WERI-Rb-1 (cell line): ENCODE results near the gene GAN.

Source experiments
- DNase-seq: peaks from one replicate; pipeline ENCODE4 v3.0.0-alpha.2; 2020
- H3K27ac ChIP-seq: fragments of 250-450 bp; sonication (Bioruptor Pico); 2 replicates; pipeline ENCODE4 v1.5.1; 2020; ENCODE audit warnings: mild to moderate bottlenecking, moderate library complexity
- H3K27me3 ChIP-seq: fragments of 250-450 bp; sonication (Bioruptor Pico); 2 replicates; pipeline ENCODE4 v1.5.1; 2021; ENCODE audit warnings: mild to moderate bottlenecking, low read depth, moderate library complexity; ENCODE audit not compliant: insufficient read depth, severe bottlenecking
- H3K36me3 ChIP-seq: fragments of 250-450 bp; sonication (Bioruptor Pico); 2 replicates; pipeline ENCODE4 v1.5.1; 2020; ENCODE audit warnings: mild to moderate bottlenecking, moderate library complexity
- H3K4me3 ChIP-seq: 2 replicates; pipeline ENCODE4 v1.5.1; 2011; ENCODE audit warnings: low read depth, mild to moderate bottlenecking, control low read depth, low read length
- H3K9me3 ChIP-seq: fragments of 250-450 bp; sonication (Bioruptor Pico); 2 replicates; pipeline ENCODE4 v1.5.1; 2021; ENCODE audit warnings: mild to moderate bottlenecking, moderate library complexity; ENCODE audit not compliant: severe bottlenecking
- CTCF ChIP-seq: IDR thresholded peaks from 2 replicates; pipeline ENCODE4 v1.5.1; 2011; ENCODE audit warnings: low read depth, mild to moderate bottlenecking, control low read depth, inconsistent platforms, low read length

GAN gene

GRCh38 chr16:81279392-81279791 is 35.4 kb upstream of the GAN start:
- Histone ChIP-seq H3K36me3 (no peaks in the 10 kb centered on the region), H3K4me3 (no peak overlapping the region), H3K9me3 (no peaks in the 10 kb centered on the region), H3K27ac (no peak overlapping the region), H3K27me3 (no peaks in the 10 kb centered on the region)
- DNase-seq = no peak
- TF ChIP-seq CTCF = no peak

- no peak for DNase-seq
- no peak overlapping the region for H3K4me3 ChIP-seq
- TF ChIP-seq CTCF = no peak
- no peaks in the 10 kb centered on the region for H3K9me3 ChIP-seq
- H3K27ac ChIP-seq = no peak overlapping the region
- no peaks in the 10 kb centered on the region for H3K27me3 ChIP-seq
- no peaks in the 10 kb centered on the region for H3K36me3 ChIP-seq
These were observed 34.4 kb upstream of the GAN start for GRCh38 chr16:81280393-81280792.

GRCh38 chr16:81283044-81283443 is 31.7 kb upstream of the GAN start:
- Histone ChIP-seq H3K9me3 (no peaks in the 10 kb centered on the region), H3K4me3 (no peak overlapping the region), H3K27me3 (no peaks in the 10 kb centered on the region), H3K27ac (no peak overlapping the region), H3K36me3 (no peaks in the 10 kb centered on the region)
- no peak for DNase-seq
- no peak for TF ChIP-seq CTCF

GRCh38 chr16:81284995-81285600 is 29.7 kb upstream of the GAN start:
- H3K36me3 ChIP-seq = no peaks in the 10 kb centered on the region
- H3K4me3 ChIP-seq = no peak overlapping the region
- no peak for DNase-seq
- H3K9me3 ChIP-seq = no peaks in the 10 kb centered on the region
- H3K27ac ChIP-seq = no peak overlapping the region
- H3K27me3 ChIP-seq = no peaks in the 10 kb centered on the region
- no peak for TF ChIP-seq CTCF

- no peak overlapping the region for H3K4me3 ChIP-seq
- DNase-seq = no peak
- no peaks in the 10 kb centered on the region for H3K27me3 ChIP-seq
- H3K27ac ChIP-seq = no peak overlapping the region
- no peak for TF ChIP-seq CTCF
- H3K9me3 ChIP-seq = no peaks in the 10 kb centered on the region
- no peaks in the 10 kb centered on the region for H3K36me3 ChIP-seq
These were observed 28.6 kb upstream of the GAN start for GRCh38 chr16:81286190-81286589.

- H3K36me3 ChIP-seq = no peaks in the 10 kb centered on the region
- H3K27me3 ChIP-seq = no peaks in the 10 kb centered on the region
- H3K27ac ChIP-seq = no peak overlapping the region
- DNase-seq = no peak
- no peak overlapping the region for H3K4me3 ChIP-seq
- no peaks in the 10 kb centered on the region for H3K9me3 ChIP-seq
- TF ChIP-seq CTCF = no peak
These were observed 23.6 kb upstream of the GAN start for GRCh38 chr16:81291117-81291516.
